Measurements from ENCODE around the gene NPHP4.

GRCh38 chr1:5949761-5950100 lies 42.5 kb downstream of the NPHP4 start:
- TF ChIP-seq CTCF (IDR thresholded peaks at IDR 0.05; ENCODE audit: low read depth, low read length, missing input control) (no peak), MAX (IDR thresholded peaks at IDR 0.05) (no peak), RAD21 (IDR thresholded peaks at IDR 0.05) (no peak), ATF3 (IDR thresholded peaks at IDR 0.05) (no peak), REST (IDR thresholded peaks at IDR 0.05) (no peak)

Data from liver (tissue), 3 donors.